Mesendoderm (in vitro differentiated cells): ENCODE data around the gene GYG1. TPM values are rescaled to one million over a fixed set of nuclear protein-coding genes. Genes with fewer than 3 reads are reported as not detected.

Experiments
- DNase-seq: peaks from one replicate; pipeline ENCODE4 v3.0.0; 2013
- H2AK5ac ChIP-seq: 2 replicates; pipeline ENCODE4 v1.6.1; 2013; ENCODE audit warnings: low read length, inconsistent platforms
- H2BK120ac ChIP-seq: 2 replicates; pipeline ENCODE4 v1.6.1; 2013; ENCODE audit warnings: low read depth, mild to moderate bottlenecking, low read length, moderate library complexity, mixed read lengths
- H2BK15ac ChIP-seq: replicated peaks from 2 replicates; pipeline ENCODE4 v1.6.1; 2013; ENCODE audit warnings: low read depth, mild to moderate bottlenecking, moderate library complexity
- H2BK5ac ChIP-seq: 2 replicates; pipeline ENCODE4 v1.6.1; 2013; ENCODE audit warnings: low read length, inconsistent platforms
- H3K18ac ChIP-seq: 2 replicates; pipeline ENCODE4 v1.6.1; 2013; ENCODE audit warnings: mild to moderate bottlenecking, low read length, mixed read lengths
- H3K23ac ChIP-seq: one replicate; pipeline ENCODE4 v1.6.1; 2013; ENCODE audit warnings: low read length
- H3K27ac ChIP-seq: 2 replicates; pipeline ENCODE4 v1.5.1; 2013; ENCODE audit warnings: low read depth, mild to moderate bottlenecking, inconsistent platforms, low read length, moderate library complexity
- H3K27me3 ChIP-seq: 2 replicates; pipeline ENCODE4 v1.6.1; 2013; ENCODE audit warnings: low read length, control low read depth, mild to moderate bottlenecking, inconsistent platforms; ENCODE audit not compliant: insufficient read depth, poor library complexity
- H3K36me3 ChIP-seq: 2 replicates; pipeline ENCODE4 v1.6.1; 2013; ENCODE audit warnings: low read length, inconsistent platforms; ENCODE audit not compliant: control insufficient read depth, insufficient read depth
- H3K4ac ChIP-seq: one replicate; pipeline ENCODE4 v1.6.1; 2013; ENCODE audit warnings: low read depth, mild to moderate bottlenecking, low read length, moderate library complexity
- H3K4me1 ChIP-seq: 2 replicates; pipeline ENCODE4 v1.6.1; 2013; ENCODE audit warnings: low read depth, low read length, inconsistent platforms; ENCODE audit not compliant: control insufficient read depth
- H3K4me2 ChIP-seq: 2 replicates; pipeline ENCODE4 v1.6.1; 2013; ENCODE audit warnings: low read length
- H3K4me3 ChIP-seq: 2 replicates; pipeline ENCODE4 v1.5.1; 2013; ENCODE audit warnings: mild to moderate bottlenecking, low read length
- H3K56ac ChIP-seq: one replicate; pipeline ENCODE4 v1.6.1; 2013; ENCODE audit warnings: low read length
- H3K79me1 ChIP-seq: 2 replicates; pipeline ENCODE4 v1.6.1; 2013; ENCODE audit warnings: low read length, inconsistent platforms
- H3K79me2 ChIP-seq: 2 replicates; pipeline ENCODE4 v1.6.1; 2013; ENCODE audit warnings: mild to moderate bottlenecking, low read length; ENCODE audit not compliant: control insufficient read depth, insufficient read depth
- H3K9ac ChIP-seq: 2 replicates; pipeline ENCODE4 v1.6.1; 2013; ENCODE audit warnings: low read length, inconsistent platforms
- H4K5ac ChIP-seq: one replicate; pipeline ENCODE4 v1.6.1; 2013; ENCODE audit warnings: low read length
- H4K8ac ChIP-seq: one replicate; pipeline ENCODE4 v1.6.1; 2013; ENCODE audit warnings: low read depth, mild to moderate bottlenecking, control low read depth, low read length, moderate library complexity
- WGBS: extraction: QIAGEN DNeasy Blood & Tissue Kit; methylation state at CpG from one replicate; pipeline ENCODE4 v1.1.7; 2013; ENCODE audit warnings: low lambda C conversion rate, missing lambda C conversion rate; ENCODE audit not compliant: insufficient coverage; ENCODE audit errors: extremely low coverage; 5-methylcytosine and 5-hydroxymethylcytosine counted together
- polyA plus RNA-seq, 2 experiments: library from polyadenylated mRNA; stranded (reverse); fragments of 200-250 nt; gene quantifications; one replicate each; pipeline ENCODE4 v1.2.3, GENCODE V29; 2013

Gene GYG1
- polyA plus RNA-seq (2013, experiment 1 of 2) = 18.7 TPM
- 19.1 TPM for polyA plus RNA-seq (2013, experiment 2 of 2)

DNA sequence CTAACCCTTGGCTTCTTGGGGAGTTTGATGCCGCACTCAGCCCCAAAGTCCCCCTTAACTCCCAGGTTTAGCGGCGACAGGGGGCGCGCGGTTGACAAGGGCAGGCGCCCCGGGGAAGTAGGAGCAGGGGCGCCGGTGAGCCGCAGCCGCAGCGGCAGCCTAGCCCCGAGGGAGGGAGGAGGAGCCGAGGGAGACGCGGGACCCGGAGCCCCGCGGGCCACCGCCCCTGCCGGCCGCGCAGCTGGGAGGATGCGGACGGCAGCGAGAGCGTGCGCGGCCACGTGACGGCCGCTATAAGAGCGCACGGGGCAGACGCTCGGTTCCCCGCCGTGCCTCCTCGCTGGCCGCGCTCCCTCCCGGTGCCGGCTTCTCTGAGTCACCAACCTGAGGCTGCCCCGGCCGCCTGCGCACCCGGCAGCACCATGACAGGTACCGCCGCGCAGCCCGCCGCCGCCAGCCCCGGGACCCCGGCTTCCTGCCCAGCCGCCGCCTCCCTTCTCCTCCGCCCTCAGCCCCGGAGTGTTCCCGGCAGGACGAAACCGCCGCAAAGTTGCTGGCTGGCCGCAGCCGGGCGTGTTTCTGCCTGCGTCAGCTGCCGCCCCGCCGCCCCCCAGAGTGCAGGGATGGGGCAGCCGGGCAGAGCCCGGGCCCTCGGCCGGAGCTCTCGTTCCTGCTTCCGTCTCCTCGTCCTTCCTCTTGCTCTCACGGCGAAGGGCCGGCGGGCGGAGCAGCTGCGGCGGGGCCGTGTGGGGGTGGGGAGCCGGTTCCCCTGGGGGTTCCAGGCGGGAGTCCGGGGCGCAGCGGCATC lies at the start of gene GYG1:
TSS of gene GYG1 (plus strand) at position 322 of the 808 bp plus-strand sequence. CDS start at position 423, 101 bp downstream.
- Histone ChIP-seq H3K18ac (peak within 1 kb of the TSS; percentile 93), H3K4ac (no peak within 1 kb of the TSS), H3K4me3 (peak within 1 kb of the TSS; percentile 31), H3K36me3 (no peaks in the 10 kb centered on the region), H3K4me1 (no peaks in the 10 kb centered on the region), H2BK5ac (no peak within 1 kb of the TSS), H2AK5ac (no peak within 1 kb of the TSS), H3K4me2 (peak within 1 kb of the TSS; percentile 56), H3K56ac (peak within 1 kb of the TSS; percentile 88), H4K5ac (no peak within 1 kb of the TSS), H3K9ac (peak within 1 kb of the TSS; percentile 74), H2BK15ac (no peak within 1 kb of the TSS), H2BK120ac (no peak within 1 kb of the TSS), H3K23ac (no peak within 1 kb of the TSS), H3K79me2 (no peaks in the 10 kb centered on the region), H3K27ac (peak within 1 kb of the TSS; percentile 58), H3K27me3 (no peaks in the 10 kb centered on the region), H3K79me1 (no peaks in the 10 kb centered on the region), H4K8ac (peak within 1 kb of the TSS; percentile 83)
- peak; percentile 86 for DNase-seq
- WGBS = no CpG with 5 or more reads among the region's 91 CpGs

- H3K18ac ChIP-seq = no peak overlapping the region
- no peaks in the 10 kb centered on the region for H3K36me3 ChIP-seq
- WGBS = no CpG with 5 or more reads among the region's 2 CpGs
- H3K27me3 ChIP-seq = no peaks in the 10 kb centered on the region
- no peak overlapping the region for H3K56ac ChIP-seq
- no peaks in the 10 kb centered on the region for H3K79me2 ChIP-seq
- peak; percentile 86 for DNase-seq
- H3K4me3 ChIP-seq = no peak overlapping the region
- H2BK15ac ChIP-seq = no peak overlapping the region
- no peak overlapping the region for H3K4ac ChIP-seq
- H3K23ac ChIP-seq = no peak overlapping the region
- no peak overlapping the region for H4K5ac ChIP-seq
- no peak overlapping the region for H3K9ac ChIP-seq
- H3K79me1 ChIP-seq = no peaks in the 10 kb centered on the region
- no peak overlapping the region for H4K8ac ChIP-seq
- H2AK5ac ChIP-seq = no peak overlapping the region
- no peaks in the 10 kb centered on the region for H3K4me1 ChIP-seq
- no peak overlapping the region for H3K27ac ChIP-seq
- H2BK5ac ChIP-seq = no peak overlapping the region
- H2BK120ac ChIP-seq = no peak overlapping the region
- H3K4me2 ChIP-seq = no peak overlapping the region
Measured at GRCh38 chr3:148943506-148944205, 47.7 kb upstream of the GYG1 start.

DNA sequence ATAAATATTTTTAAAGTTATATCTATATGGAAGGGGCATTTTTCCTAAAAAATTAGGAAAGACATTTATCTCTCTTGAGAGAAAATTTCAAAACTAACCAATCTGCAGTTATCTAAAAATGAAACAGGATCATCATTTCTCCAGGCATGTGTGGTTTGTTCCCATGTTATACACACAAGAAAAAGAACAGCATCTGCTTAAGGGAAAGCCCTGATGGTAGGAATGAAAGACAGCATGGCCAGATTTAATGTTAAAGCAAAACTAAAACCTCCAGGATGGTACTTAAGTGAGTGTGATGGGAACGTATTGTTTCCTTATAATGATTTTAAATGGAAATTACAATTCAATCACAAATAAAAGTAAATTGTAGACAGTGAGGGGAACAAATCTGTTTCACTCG lies 46.2 kb upstream of the GYG1 start:
- no peak for DNase-seq
- Histone ChIP-seq H2BK120ac (no peak overlapping the region), H3K4me3 (no peak overlapping the region), H2BK5ac (no peak overlapping the region), H4K5ac (no peak overlapping the region), H3K56ac (no peak overlapping the region), H3K4ac (no peak overlapping the region), H4K8ac (no peak overlapping the region), H3K36me3 (no peaks in the 10 kb centered on the region), H3K79me1 (no peaks in the 10 kb centered on the region), H3K27ac (no peak overlapping the region), H2AK5ac (no peak overlapping the region), H2BK15ac (no peak overlapping the region), H3K27me3 (no peaks in the 10 kb centered on the region), H3K4me1 (no peaks in the 10 kb centered on the region), H3K23ac (no peak overlapping the region), H3K4me2 (no peak overlapping the region), H3K9ac (no peak overlapping the region), H3K18ac (no peak overlapping the region), H3K79me2 (no peaks in the 10 kb centered on the region)
- no CpG with 5 or more reads among the region's 2 CpGs for WGBS

GRCh38 chr3:148948913-148949657 lies 42.3 kb upstream of the GYG1 start:
- H3K18ac ChIP-seq = no peak overlapping the region
- no peaks in the 10 kb centered on the region for H3K4me1 ChIP-seq
- no peak for DNase-seq
- H3K4ac ChIP-seq = no peak overlapping the region
- no peak overlapping the region for H3K4me2 ChIP-seq
- H2BK5ac ChIP-seq = no peak overlapping the region
- no peaks in the 10 kb centered on the region for H3K79me1 ChIP-seq
- H3K27me3 ChIP-seq = no peaks in the 10 kb centered on the region
- no CpG with 5 or more reads among the region's 8 CpGs for WGBS
- no peak overlapping the region for H2BK120ac ChIP-seq
- H4K8ac ChIP-seq = no peak overlapping the region
- no peak overlapping the region for H2BK15ac ChIP-seq
- no peak overlapping the region for H3K27ac ChIP-seq
- H3K9ac ChIP-seq = no peak overlapping the region
- H3K79me2 ChIP-seq = no peaks in the 10 kb centered on the region
- no peak overlapping the region for H3K23ac ChIP-seq
- H3K56ac ChIP-seq = no peak overlapping the region
- no peak overlapping the region for H2AK5ac ChIP-seq
- no peaks in the 10 kb centered on the region for H3K36me3 ChIP-seq
- no peak overlapping the region for H4K5ac ChIP-seq
- H3K4me3 ChIP-seq = no peak overlapping the region

GRCh38 chr3:148950806-148951205 lies 40.5 kb upstream of the GYG1 start:
- H3K23ac ChIP-seq = no peak overlapping the region
- no peaks in the 10 kb centered on the region for H3K79me1 ChIP-seq
- H3K4ac ChIP-seq = no peak overlapping the region
- H3K36me3 ChIP-seq = no peaks in the 10 kb centered on the region
- H3K4me2 ChIP-seq = no peak overlapping the region
- DNase-seq = peak; percentile 60
- no peaks in the 10 kb centered on the region for H3K4me1 ChIP-seq
- no peaks in the 10 kb centered on the region for H3K27me3 ChIP-seq
- H3K79me2 ChIP-seq = no peaks in the 10 kb centered on the region
- H4K5ac ChIP-seq = no peak overlapping the region
- H2AK5ac ChIP-seq = no peak overlapping the region
- H3K9ac ChIP-seq = no peak overlapping the region
- WGBS = no CpG with 5 or more reads among the region's 1 CpG
- no peak overlapping the region for H3K4me3 ChIP-seq
- no peak overlapping the region for H2BK5ac ChIP-seq
- no peak overlapping the region for H2BK120ac ChIP-seq
- H3K18ac ChIP-seq = no peak overlapping the region
- no peak overlapping the region for H3K27ac ChIP-seq
- H4K8ac ChIP-seq = no peak overlapping the region
- no peak overlapping the region for H2BK15ac ChIP-seq
- H3K56ac ChIP-seq = no peak overlapping the region
